HEK293 (cell line): ENCODE measurements around the gene ACACB.

Experiments used
- FEZF1 ChIP-seq: fragments of 450-650 bp; formaldehyde crosslinking; IDR thresholded peaks from 2 replicates; pipeline ENCODE4 v1.5.1; 2016; ENCODE audit warnings: missing biosample characterization, missing genetic modification characterization
- GLIS2 ChIP-seq: fragments of 450-650 bp; formaldehyde crosslinking; IDR thresholded peaks from 2 replicates; pipeline ENCODE4 v1.5.1; 2016; ENCODE audit warnings: missing biosample characterization, missing genetic modification characterization
- HOXC10 ChIP-seq: sonication (generic); formaldehyde crosslinking; IDR thresholded peaks from 2 replicates; pipeline ENCODE4 v1.8.1; 2023; ENCODE audit warnings: mild to moderate bottlenecking, missing genetic modification reagents
- HOXD13 ChIP-seq: sonication (generic); formaldehyde crosslinking; IDR thresholded peaks from 2 replicates; pipeline ENCODE4 v1.8.0; 2022; ENCODE audit warnings: missing genetic modification reagents, borderline replicate concordance
- IKZF3 ChIP-seq: fragments of 450-650 bp; IDR thresholded peaks from 2 replicates; pipeline ENCODE4 v1.5.0; 2018; ENCODE audit warnings: missing biosample characterization, mild to moderate bottlenecking, missing genetic modification characterization, moderate library complexity
- MZF1 ChIP-seq: fragments of 450-650 bp; formaldehyde crosslinking; IDR thresholded peaks from 2 replicates; pipeline ENCODE4 v1.5.1; 2017; ENCODE audit warnings: missing biosample characterization, missing genetic modification characterization, borderline replicate concordance
- SP3 ChIP-seq: fragments of 450-650 bp; formaldehyde crosslinking; IDR thresholded peaks from 2 replicates; pipeline ENCODE4 v1.5.1; 2016; ENCODE audit warnings: missing biosample characterization, missing genetic modification characterization
- ZBTB1 ChIP-seq: fragments of 450-650 bp; formaldehyde crosslinking; IDR thresholded peaks from 2 replicates; pipeline ENCODE4 v1.5.1; 2016; ENCODE audit warnings: missing biosample characterization, missing genetic modification characterization
- ZFP3 ChIP-seq: fragments of 450-650 bp; formaldehyde crosslinking; IDR thresholded peaks from 2 replicates; pipeline ENCODE4 v1.5.1; 2016; ENCODE audit warnings: low read depth, missing biosample characterization, missing genetic modification characterization
- ZNF133 ChIP-seq: fragments of 450-650 bp; formaldehyde crosslinking; IDR thresholded peaks from 2 replicates; pipeline ENCODE4 v1.5.1; 2016; ENCODE audit warnings: missing biosample characterization, missing genetic modification characterization
- ZNF157 ChIP-seq: fragments of 450-650 bp; formaldehyde crosslinking; IDR thresholded peaks from 2 replicates; pipeline ENCODE4 v1.5.1; 2016; ENCODE audit warnings: missing biosample characterization, missing genetic modification characterization
- ZNF184 ChIP-seq: fragments of 450-650 bp; IDR thresholded peaks from 2 replicates; pipeline ENCODE4 v1.5.1; 2018; ENCODE audit warnings: missing biosample characterization, mild to moderate bottlenecking, missing genetic modification characterization
- ZNF214 ChIP-seq: fragments of 450-650 bp; formaldehyde crosslinking; IDR thresholded peaks from 2 replicates; pipeline ENCODE4 v1.5.1; 2017; ENCODE audit warnings: missing biosample characterization, mild to moderate bottlenecking, missing genetic modification characterization, borderline replicate concordance
- ZNF354C ChIP-seq: fragments of 450-650 bp; formaldehyde crosslinking; IDR thresholded peaks from 2 replicates; pipeline ENCODE4 v1.5.1; 2016; ENCODE audit warnings: missing biosample characterization, missing genetic modification characterization, low read depth, borderline replicate concordance
- ZNF366 ChIP-seq: fragments of 450-650 bp; formaldehyde crosslinking; conservative IDR thresholded peaks from 2 replicates; pipeline ENCODE4 v1.5.1; 2016; ENCODE audit warnings: missing biosample characterization, missing genetic modification characterization
- ZNF501 ChIP-seq: fragments of 450-650 bp; formaldehyde crosslinking; IDR thresholded peaks from 2 replicates; pipeline ENCODE4 v1.5.1; 2016; ENCODE audit warnings: missing biosample characterization, missing genetic modification characterization
- ZNF529 ChIP-seq: fragments of 450-650 bp; formaldehyde crosslinking; IDR thresholded peaks from 2 replicates; pipeline ENCODE4 v1.5.1; 2017; ENCODE audit warnings: missing genetic modification characterization, missing biosample characterization; ENCODE audit not compliant: insufficient replicate concordance
- ZNF664 ChIP-seq: fragments of 450-650 bp; formaldehyde crosslinking; IDR thresholded peaks from 2 replicates; pipeline ENCODE4 v1.5.1; 2016; ENCODE audit warnings: missing biosample characterization, missing genetic modification characterization
- ZNF768 ChIP-seq: fragments of 450-650 bp; formaldehyde crosslinking; IDR thresholded peaks from 2 replicates; pipeline ENCODE4 v1.5.1; 2018; ENCODE audit warnings: missing biosample characterization, mild to moderate bottlenecking, missing genetic modification characterization
- TF ChIP-seq, protein P1 (sequence below): fragments of 450-650 bp; IDR thresholded peaks from 2 replicates; pipeline ENCODE4 v1.5.1; 2018; ENCODE audit warnings: missing biosample characterization, missing genetic modification characterization
- TF ChIP-seq, protein P2 (sequence below): fragments of 450-650 bp; formaldehyde crosslinking; conservative IDR thresholded peaks from 2 replicates; pipeline ENCODE4 v1.5.1; 2016; ENCODE audit warnings: low read depth, missing biosample characterization, missing genetic modification characterization
- TF ChIP-seq, protein P3 (sequence below): fragments of 450-650 bp; formaldehyde crosslinking; IDR thresholded peaks from 2 replicates; pipeline ENCODE4 v1.5.1; 2017; ENCODE audit warnings: missing biosample characterization, mild to moderate bottlenecking, missing genetic modification characterization, moderate library complexity
- TF ChIP-seq, protein P4 (sequence below): fragments of 450-650 bp; formaldehyde crosslinking; IDR thresholded peaks from 2 replicates; pipeline ENCODE4 v1.5.1; 2016; ENCODE audit warnings: missing biosample characterization, missing genetic modification characterization
- TF ChIP-seq, protein P5 (sequence below): fragments of 450-650 bp; formaldehyde crosslinking; IDR thresholded peaks from 2 replicates; pipeline ENCODE4; 2016; ENCODE audit warnings: missing biosample characterization, missing genetic modification characterization
- TF ChIP-seq, protein P6 (sequence below): fragments of 450-650 bp; formaldehyde crosslinking; IDR thresholded peaks from 2 replicates; pipeline ENCODE4 v1.5.1; 2016; ENCODE audit warnings: missing biosample characterization, missing genetic modification characterization

ACACB gene

DNA sequence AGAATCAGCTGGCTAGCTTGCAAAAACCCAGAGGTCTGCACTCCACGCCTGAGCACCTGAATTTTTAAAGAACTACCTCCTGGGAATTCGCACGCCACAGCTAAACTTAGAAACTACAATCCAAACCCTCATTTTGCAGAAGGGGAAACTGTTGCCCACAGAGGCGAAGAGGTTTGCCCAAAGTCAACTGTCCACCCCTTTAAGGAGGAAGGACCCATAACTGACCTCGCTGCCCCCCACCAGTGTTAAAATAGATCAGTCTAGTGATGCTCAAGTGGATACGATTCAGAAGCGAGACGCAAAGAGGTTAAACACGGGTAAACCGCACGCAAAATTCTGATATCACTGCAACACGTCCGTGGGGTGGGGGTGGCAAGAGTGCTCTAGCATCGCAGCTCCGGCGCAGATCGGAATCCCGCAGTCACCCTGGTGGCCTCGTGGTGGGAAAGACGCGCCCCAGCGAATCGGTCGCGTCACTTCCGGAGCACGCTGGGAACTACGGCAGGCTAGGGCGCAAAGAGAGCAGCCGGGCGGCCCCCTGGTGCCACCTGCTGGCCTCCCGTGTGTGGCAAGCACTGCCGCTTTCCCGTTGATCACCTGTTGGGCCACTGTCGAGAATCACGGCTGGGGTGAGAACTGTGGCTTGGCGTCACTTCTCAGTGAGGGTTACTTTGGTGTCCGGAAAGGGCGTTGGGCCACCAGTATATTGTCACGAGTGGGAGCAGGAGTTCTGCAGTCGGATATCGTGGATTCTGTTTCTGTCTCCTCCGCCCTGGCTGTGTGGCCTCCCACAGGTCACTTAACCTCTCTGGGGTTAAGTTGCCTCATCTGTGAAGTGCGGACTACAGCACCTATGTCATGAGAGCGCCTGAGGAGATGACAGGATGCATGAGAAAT lies 23.1 kb upstream of the ACACB start, which contains the start of gene ALKBH2 (continued):
- TF ChIP-seq ZNF768 (tag by site-specific recombination) = peak; percentile 99
- TF ChIP-seq, protein P1, sequence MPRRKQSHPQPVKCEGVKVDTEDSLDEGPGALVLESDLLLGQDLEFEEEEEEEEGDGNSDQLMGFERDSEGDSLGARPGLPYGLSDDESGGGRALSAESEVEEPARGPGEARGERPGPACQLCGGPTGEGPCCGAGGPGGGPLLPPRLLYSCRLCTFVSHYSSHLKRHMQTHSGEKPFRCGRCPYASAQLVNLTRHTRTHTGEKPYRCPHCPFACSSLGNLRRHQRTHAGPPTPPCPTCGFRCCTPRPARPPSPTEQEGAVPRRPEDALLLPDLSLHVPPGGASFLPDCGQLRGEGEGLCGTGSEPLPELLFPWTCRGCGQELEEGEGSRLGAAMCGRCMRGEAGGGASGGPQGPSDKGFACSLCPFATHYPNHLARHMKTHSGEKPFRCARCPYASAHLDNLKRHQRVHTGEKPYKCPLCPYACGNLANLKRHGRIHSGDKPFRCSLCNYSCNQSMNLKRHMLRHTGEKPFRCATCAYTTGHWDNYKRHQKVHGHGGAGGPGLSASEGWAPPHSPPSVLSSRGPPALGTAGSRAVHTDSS = no peak
- TF ChIP-seq ZNF157 = no peak
- TF ChIP-seq FEZF1 (tag by site-specific recombination) = peak; percentile 82
- TF ChIP-seq, protein P2, sequence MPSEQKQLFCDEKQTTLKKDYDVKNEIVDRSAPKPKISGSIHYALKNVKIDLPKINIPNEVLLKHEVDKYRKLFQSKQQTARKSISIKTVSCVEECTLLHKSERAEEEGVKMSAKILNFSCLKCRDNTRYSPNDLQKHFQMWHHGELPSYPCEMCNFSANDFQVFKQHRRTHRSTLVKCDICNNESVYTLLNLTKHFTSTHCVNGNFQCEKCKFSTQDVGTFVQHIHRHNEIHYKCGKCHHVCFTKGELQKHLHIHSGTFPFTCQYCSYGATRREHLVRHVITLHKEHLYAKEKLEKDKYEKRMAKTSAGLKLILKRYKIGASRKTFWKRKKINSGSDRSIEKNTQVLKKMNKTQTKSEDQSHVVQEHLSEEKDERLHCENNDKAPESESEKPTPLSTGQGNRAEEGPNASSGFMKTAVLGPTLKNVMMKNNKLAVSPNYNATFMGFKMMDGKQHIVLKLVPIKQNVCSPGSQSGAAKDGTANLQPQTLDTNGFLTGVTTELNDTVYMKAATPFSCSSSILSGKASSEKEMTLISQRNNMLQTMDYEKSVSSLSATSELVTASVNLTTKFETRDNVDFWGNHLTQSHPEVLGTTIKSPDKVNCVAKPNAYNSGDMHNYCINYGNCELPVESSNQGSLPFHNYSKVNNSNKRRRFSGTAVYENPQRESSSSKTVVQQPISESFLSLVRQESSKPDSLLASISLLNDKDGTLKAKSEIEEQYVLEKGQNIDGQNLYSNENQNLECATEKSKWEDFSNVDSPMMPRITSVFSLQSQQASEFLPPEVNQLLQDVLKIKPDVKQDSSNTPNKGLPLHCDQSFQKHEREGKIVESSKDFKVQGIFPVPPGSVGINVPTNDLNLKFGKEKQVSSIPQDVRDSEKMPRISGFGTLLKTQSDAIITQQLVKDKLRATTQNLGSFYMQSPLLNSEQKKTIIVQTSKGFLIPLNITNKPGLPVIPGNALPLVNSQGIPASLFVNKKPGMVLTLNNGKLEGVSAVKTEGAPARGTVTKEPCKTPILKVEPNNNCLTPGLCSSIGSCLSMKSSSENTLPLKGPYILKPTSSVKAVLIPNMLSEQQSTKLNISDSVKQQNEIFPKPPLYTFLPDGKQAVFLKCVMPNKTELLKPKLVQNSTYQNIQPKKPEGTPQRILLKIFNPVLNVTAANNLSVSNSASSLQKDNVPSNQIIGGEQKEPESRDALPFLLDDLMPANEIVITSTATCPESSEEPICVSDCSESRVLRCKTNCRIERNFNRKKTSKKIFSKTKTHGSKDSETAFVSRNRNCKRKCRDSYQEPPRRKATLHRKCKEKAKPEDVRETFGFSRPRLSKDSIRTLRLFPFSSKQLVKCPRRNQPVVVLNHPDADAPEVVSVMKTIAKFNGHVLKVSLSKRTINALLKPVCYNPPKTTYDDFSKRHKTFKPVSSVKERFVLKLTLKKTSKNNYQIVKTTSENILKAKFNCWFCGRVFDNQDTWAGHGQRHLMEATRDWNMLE = peak; percentile 77
- no peak for TF ChIP-seq HOXD13 (CRISPR knock-in tag)
- TF ChIP-seq GLIS2 (tag by site-specific recombination) = peak; percentile 98
- TF ChIP-seq MZF1 (tag by site-specific recombination) = no peak
- TF ChIP-seq ZNF354C = no peak
- TF ChIP-seq, protein P3, sequence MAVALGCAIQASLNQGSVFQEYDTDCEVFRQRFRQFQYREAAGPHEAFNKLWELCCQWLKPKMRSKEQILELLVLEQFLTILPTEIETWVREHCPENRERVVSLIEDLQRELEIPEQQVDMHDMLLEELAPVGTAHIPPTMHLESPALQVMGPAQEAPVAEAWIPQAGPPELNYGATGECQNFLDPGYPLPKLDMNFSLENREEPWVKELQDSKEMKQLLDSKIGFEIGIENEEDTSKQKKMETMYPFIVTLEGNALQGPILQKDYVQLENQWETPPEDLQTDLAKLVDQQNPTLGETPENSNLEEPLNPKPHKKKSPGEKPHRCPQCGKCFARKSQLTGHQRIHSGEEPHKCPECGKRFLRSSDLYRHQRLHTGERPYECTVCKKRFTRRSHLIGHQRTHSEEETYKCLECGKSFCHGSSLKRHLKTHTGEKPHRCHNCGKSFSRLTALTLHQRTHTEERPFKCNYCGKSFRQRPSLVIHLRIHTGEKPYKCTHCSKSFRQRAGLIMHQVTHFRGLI (tag by site-specific recombination) = peak; percentile 54; the same call in 1 of the 2 replicates
- TF ChIP-seq ZFP3 = no peak
- TF ChIP-seq ZNF501 (tag by site-specific recombination) = peak; percentile 93
- TF ChIP-seq SP3 (tag by site-specific recombination) = peak; percentile 57
- TF ChIP-seq ZNF184 (tag by site-specific recombination) = no peak
- no peak for TF ChIP-seq ZNF529 (tag by site-specific recombination)
- peak; percentile 47 for TF ChIP-seq IKZF3 (tag by site-specific recombination)
- TF ChIP-seq, protein P4, sequence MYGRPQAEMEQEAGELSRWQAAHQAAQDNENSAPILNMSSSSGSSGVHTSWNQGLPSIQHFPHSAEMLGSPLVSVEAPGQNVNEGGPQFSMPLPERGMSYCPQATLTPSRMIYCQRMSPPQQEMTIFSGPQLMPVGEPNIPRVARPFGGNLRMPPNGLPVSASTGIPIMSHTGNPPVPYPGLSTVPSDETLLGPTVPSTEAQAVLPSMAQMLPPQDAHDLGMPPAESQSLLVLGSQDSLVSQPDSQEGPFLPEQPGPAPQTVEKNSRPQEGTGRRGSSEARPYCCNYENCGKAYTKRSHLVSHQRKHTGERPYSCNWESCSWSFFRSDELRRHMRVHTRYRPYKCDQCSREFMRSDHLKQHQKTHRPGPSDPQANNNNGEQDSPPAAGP (tag by site-specific recombination) = peak; percentile 86
- TF ChIP-seq HOXC10 (CRISPR knock-in tag) = 0 out of 2 replicates have a peak, but pooled peaks have one; percentile 31
- no peak for TF ChIP-seq ZNF366 (tag by site-specific recombination)
- no peak for TF ChIP-seq ZNF664 (tag by site-specific recombination)
- TF ChIP-seq ZBTB1 = 0 out of 2 replicates have a peak, but pooled peaks have one; percentile 57
- TF ChIP-seq, protein P5, sequence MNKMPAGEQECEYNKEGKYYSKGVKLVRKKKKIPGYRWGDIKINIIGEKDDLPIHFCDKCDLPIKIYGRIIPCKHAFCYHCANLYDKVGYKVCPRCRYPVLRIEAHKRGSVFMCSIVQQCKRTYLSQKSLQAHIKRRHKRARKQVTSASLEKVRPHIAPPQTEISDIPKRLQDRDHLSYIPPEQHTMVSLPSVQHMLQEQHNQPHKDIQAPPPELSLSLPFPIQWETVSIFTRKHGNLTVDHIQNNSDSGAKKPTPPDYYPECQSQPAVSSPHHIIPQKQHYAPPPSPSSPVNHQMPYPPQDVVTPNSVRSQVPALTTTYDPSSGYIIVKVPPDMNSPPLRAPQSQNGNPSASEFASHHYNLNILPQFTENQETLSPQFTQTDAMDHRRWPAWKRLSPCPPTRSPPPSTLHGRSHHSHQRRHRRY (tag by site-specific recombination) = no peak
- no peak for TF ChIP-seq ZNF214 (tag by site-specific recombination)
- TF ChIP-seq, protein P6, sequence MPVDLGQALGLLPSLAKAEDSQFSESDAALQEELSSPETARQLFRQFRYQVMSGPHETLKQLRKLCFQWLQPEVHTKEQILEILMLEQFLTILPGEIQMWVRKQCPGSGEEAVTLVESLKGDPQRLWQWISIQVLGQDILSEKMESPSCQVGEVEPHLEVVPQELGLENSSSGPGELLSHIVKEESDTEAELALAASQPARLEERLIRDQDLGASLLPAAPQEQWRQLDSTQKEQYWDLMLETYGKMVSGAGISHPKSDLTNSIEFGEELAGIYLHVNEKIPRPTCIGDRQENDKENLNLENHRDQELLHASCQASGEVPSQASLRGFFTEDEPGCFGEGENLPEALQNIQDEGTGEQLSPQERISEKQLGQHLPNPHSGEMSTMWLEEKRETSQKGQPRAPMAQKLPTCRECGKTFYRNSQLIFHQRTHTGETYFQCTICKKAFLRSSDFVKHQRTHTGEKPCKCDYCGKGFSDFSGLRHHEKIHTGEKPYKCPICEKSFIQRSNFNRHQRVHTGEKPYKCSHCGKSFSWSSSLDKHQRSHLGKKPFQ (tag by site-specific recombination) = peak; percentile 53
- no peak for TF ChIP-seq ZNF133
